Thyroid gland (tissue), 4 donors: ENCODE data around the gene ADAM11.

ENCODE experiments used
- POLR2A ChIP-seq, 2 donors: fragments of 450-650 bp; IDR thresholded peaks; one replicate each; pipeline ENCODE4 v1.6.1; 2017; ENCODE audit warnings: antibody characterized with exemption in 2 of 2, mild to moderate bottlenecking in 2 of 2, moderate library complexity in 1 of 2
- TF ChIP-seq, protein P1 (sequence below), 6 experiments: fragments of 200-600 bp in 3 of 6; fragments of 450-650 bp in 3 of 6; sonication (generic) in 3 of 6; IDR thresholded peaks; one replicate each; pipeline ENCODE4 v1.5.1; 2016 to 2019; ENCODE audit warnings: antibody characterized with exemption in 6 of 6, mild to moderate bottlenecking in 2 of 6, inconsistent platforms in 1 of 6, moderate library complexity in 1 of 6

DNA sequence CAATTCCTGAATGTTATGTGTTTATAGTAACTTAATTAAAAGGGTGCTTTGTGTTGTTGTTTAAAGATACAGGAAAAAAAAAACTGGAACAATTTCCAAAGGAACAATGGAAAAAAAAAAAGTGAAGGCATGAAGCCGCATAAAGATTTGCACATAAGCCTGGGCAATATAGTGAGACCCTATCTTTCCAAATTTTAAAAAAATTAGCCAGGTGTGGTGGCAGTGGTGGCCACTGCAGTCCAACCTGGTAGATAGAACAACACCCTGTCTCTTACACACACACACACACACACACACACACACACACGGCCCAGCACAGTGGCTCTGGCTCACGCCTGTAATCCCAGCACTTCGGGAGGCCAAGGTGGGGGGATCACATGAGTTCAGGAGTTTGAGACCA, 49.4 kb downstream of the ADAM11 start:
- no peak for TF ChIP-seq POLR2A (IDR thresholded peaks at IDR 0.05)
- TF ChIP-seq, protein P1, sequence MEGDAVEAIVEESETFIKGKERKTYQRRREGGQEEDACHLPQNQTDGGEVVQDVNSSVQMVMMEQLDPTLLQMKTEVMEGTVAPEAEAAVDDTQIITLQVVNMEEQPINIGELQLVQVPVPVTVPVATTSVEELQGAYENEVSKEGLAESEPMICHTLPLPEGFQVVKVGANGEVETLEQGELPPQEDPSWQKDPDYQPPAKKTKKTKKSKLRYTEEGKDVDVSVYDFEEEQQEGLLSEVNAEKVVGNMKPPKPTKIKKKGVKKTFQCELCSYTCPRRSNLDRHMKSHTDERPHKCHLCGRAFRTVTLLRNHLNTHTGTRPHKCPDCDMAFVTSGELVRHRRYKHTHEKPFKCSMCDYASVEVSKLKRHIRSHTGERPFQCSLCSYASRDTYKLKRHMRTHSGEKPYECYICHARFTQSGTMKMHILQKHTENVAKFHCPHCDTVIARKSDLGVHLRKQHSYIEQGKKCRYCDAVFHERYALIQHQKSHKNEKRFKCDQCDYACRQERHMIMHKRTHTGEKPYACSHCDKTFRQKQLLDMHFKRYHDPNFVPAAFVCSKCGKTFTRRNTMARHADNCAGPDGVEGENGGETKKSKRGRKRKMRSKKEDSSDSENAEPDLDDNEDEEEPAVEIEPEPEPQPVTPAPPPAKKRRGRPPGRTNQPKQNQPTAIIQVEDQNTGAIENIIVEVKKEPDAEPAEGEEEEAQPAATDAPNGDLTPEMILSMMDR (IDR thresholded peaks at IDR 0.05) = no peak
